Activated CD4-positive, alpha-beta T cell treated with anti-CD3 and anti-CD28 coated beads, Interleukin-2, Interleukin-6, amounts not matched to agents 100 ng/mL and 50 ng/mL, durations not matched to agents 16 hours and 8 hours (primary cell): ENCODE data around the gene CEMIP2.

Experiments
- DNase-seq: peaks from one replicate; pipeline ENCODE4 v3.0.0-alpha.2; 2020

The CEMIP2 gene

DNA sequence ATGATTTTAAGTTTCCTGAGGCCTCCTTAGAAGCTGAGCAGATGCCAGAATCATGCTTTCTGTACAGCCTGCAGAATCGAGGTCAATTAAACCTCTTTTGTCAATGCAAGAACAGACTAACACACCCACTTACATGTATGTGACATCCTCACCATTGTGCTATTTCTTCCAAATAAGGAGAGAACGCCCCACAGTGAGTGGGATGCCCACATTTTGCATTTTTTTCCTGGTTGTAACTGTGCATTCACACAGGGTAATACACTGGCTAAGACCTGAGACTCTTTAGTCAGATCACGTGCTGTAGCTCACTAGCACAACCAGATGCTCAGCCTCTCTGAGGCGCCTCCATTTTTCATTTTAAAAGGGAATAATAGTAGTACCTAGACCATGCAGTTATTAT is 4.4 kb upstream of the CEMIP2 start:
- no peak for DNase-seq

GRCh38 chr9:71770170-71770569 is 1.9 kb upstream of the CEMIP2 start:
- DNase-seq: no peak

DNA sequence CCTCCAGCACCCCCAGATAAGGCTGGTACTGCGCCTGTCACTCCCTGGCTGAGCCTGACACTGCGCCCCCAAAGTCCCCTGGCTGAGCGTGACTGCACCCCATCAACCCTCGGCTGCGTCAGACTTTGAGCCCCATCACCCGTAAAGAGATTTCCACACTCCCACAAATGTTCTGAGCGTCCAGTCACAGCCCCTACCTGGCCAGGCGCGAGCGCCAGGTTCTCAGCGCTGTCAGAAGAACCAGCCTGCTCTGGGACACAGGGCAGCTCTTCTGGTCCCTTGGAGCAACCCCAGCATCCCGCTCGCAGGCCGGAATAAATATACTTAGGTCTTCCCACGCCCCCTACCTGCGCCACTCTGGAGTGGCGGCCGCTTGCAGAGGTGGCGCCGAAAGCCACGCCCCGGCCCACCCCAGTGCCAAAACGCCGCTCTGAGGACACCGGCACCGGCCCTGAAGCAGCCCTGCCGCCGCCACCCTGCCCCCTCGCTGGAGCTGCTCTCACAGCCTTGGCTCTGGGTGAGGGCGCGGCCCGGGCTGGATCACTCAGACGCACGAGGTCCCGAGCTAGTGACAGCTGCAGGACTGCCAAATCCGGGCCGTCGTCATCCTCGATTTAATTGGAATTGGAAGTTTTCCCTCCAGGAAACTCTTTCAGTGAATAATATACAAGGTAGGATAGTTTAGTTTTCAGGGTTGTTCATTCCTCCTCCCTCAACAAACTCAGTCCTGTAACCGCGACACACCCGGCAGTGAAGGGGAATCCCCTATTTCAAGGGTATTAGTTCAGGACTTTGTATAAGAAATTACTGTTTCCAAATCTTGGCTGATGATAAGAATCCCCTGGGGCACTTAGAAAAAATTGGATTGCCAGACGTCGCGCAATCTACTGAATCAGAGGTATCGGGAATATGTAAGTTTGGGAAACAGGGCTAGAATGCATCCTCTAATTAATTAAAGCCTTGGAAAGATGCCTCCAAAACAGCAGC is 1.2 kb upstream of the CEMIP2 start:
- peak; percentile 78 for DNase-seq

GRCh38 chr9:71767776-71768321 is 464 bp downstream of the CEMIP2 start:
- no peak for DNase-seq

DNA sequence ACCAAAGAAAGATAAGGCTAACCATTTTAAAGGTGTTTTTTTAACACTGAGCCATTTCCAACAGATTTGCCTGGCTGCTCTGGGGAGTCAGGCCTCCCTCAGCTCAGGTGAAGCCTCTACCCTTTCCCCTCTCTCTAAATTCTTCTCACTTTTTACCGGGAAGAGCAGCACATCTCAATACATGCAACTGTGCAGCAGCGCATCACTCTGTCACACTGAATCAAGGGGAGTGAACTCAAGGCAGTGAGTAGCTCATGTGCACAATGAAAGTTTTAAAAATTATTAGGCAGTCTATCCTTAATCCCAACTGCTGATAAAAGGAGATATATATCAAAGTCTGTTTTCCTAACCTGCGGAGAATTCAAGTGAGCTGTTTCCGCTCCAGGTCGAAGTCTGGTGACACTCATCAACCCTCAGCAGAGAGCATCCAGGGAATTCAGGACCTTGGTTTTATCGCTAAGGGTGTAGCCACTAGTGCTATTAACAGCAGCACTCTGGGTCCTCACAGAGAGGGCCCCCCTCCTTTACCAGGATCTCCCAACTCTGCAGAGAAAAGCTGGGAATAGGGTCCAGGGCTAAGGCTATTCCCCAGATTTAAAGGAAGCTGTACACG is 1.0 kb downstream of the CEMIP2 start:
- DNase-seq: no peak

GRCh38 chr9:71766663-71767062 is 1.6 kb downstream of the CEMIP2 start:
- DNase-seq: peak; percentile 83

- no peak for DNase-seq
These were observed 2.6 kb downstream of the CEMIP2 start for GRCh38 chr9:71765693-71766092.

- DNase-seq: no peak
These were observed 3.4 kb downstream of the CEMIP2 start for GRCh38 chr9:71764891-71765290.

- no peak for DNase-seq
These were observed 3.9 kb downstream of the CEMIP2 start for GRCh38 chr9:71764463-71764862.

DNA sequence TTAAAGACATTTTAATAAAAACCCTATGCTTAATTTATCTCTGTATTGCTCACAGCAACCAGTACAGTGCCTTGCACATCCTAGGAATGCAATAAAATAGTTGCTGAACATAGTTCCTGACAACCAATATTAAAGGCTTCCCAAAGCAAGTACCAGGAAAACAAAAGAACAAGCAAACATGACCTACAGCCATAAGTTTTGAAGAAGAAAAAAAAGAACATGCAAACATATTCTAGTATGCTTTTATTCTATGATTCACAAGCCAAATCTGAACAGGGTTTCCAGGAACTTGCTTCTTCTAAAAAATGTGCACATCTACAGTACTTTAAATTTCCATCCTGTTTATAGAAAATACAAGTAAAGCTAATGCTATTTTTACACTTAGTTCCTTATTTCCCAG is 4.5 kb downstream of the CEMIP2 start:
- no peak for DNase-seq

DNA sequence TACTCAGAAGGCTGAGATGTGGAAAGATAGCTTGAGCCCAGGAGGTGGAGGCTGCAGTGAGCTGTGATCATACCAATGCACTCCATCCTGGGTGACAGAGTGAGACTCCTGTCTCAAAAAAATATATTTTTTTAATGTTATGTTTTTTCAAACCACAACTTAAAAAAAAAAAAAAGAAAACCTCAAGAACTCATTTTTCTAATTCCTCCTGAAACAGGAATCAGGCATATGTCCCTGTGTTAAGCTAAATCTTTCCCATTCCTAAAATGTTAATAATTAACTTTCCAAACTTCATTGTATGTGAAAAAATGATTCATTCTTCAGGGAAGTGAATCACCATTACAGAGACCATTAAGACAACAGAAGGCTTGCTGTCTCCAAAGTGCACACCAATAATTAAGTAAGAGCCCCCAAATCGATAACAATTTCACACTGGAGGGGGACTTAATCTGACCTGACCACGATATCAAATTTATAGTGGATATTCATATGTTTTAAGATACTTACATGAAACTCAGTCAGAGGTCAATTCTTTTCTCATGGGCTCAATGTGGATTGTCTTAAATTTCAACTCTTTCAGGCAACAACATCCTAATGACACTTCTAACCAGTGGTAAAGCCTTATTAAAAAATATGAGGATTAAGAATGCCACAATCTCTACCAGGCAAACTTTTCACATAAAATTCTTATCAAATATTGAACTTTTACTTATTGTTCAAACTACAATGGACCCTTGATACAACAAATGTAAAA is 5.2 kb downstream of the CEMIP2 start:
- no peak for DNase-seq

- no peak for DNase-seq
These were observed 6.4 kb downstream of the CEMIP2 start for GRCh38 chr9:71761938-71762353.

DNA sequence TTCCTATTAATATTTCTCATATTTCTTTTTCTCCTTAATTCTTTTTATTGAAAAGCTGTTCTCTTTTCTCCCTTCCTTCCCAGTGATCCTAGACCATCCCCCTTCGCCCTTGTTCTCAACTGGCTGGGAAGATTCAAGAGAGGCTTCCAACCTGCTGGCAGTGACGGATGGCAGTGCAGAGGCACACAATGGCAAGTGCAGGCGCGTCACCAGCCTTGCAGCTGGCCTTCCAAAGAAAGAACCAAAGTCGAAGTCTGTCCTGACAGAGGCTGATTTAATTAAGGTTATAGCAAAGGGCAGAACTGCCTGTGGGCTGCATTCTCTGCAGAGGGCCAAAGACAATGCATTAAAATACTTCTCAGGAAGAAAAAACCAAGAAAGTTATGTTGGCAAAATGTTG is 7.4 kb downstream of the CEMIP2 start:
- no peak for DNase-seq

GRCh38 chr9:71758785-71759184 is 9.5 kb downstream of the CEMIP2 start:
- no peak for DNase-seq

DNA sequence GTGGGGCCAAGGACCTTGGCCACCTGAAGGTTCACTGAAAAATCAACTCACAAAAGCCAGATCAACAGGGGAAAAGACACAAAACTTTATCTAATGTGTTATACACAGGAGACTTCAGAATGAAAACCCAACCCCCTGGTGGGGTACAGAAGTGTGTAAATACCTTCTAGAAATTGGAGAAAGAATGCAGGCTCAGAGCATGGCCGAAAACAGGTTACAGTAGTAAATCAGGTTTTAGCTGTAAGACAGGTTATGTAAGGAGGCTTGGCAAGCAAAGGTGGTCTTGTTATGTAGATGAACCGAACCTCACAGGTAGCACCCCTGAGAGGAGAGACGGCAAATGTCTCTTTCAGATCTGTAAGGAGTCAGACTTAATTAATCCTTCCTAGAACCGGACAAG is 10.0 kb downstream of the CEMIP2 start:
- DNase-seq: no peak

DNA sequence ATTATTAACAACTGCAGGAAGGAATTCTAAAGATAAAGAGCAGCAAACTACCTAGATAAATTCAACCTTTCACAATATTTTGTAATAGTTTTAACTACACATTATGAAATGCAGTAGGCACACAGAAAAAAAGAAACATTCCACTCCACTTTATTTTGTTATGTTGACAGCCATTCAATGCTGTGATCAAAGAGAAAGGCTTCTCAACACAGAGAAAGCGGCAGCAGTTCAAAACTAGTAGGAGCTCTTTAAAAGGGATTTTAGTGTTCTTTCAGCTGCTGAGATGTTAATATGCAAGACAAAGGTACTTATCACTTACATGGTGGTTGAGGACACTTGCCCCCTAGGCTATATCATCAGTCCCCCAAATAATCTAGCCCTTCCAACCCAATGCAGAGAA is 11.6 kb downstream of the CEMIP2 start:
- DNase-seq: no peak

DNA sequence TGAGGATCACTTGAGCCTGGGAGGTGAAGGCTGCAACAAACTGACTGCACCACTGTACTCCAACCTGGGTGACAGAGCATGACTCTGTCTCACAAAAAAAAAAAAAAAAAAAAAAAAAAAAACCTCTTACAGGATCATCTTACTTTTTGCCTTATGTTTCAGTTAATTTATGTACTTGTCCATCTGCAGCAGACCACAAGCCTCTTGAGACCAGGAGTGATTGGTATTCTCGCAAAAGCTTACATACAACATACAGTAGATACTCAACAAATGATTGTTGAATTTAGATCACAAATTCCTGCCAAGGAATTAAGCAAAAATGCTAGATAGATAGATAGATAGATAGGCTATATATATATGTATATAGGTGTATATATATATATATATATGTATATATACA is 12.4 kb downstream of the CEMIP2 start:
- no peak for DNase-seq

- DNase-seq: no peak
These were observed 13.1 kb downstream of the CEMIP2 start for GRCh38 chr9:71755230-71755629.

DNA sequence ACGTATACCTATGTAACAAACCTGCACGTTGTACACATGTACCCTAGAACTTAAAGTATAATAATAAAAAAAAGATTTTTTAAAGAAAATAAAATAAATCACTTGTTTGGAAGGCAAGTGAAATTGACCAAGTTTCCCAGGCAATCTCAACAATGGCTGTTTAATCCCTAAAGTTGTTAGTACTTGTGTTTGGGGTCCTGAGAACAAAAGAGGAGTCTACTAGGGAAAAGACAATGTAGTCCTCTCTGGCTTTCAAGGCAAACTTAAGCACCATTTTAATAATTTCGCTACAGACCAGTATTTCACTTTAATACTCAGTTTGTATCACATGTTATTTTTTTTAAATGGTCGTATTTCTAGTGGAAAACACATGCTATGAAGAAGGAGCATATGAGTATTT is 14.2 kb downstream of the CEMIP2 start:
- DNase-seq: no peak

GRCh38 chr9:71752928-71753327 is 15.4 kb downstream of the CEMIP2 start:
- no peak for DNase-seq

GRCh38 chr9:71752352-71752751 is 16.0 kb downstream of the CEMIP2 start:
- DNase-seq: no peak

- peak; percentile 20 for DNase-seq
These were observed 20.0 kb downstream of the CEMIP2 start for GRCh38 chr9:71748280-71748743.

DNA sequence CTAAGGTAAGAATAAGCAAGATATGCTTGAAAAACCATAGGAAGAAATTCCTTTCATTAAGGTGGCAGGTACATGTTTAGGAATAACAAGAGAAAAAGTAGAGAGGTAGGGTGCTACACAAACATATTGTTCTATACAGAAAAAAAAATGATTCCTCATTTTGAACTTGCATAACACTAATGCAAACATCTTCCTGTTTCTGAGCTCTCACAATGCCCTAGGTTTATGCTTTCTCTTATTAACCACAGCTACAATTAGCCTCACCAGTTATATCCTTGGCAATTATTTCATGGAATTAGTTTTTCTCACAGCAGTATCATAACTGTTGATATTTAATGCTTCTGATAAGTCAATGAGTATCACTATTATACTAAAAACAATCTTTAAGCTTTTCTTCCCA is 20.7 kb downstream of the CEMIP2 start:
- DNase-seq: no peak
